ENCODE measurements around the gene CNNM2. TPM values are rescaled to one million over a fixed set of nuclear protein-coding genes. Genes with fewer than 3 reads are reported as not detected.

Gene CNNM2
- total RNA-seq, 1 experiment from 2014 or later: 16.1 TPM

GRCh38 chr10:103047381-103047780 is 129.3 kb downstream of the CNNM2 start:
- Histone ChIP-seq H3K4me3 (ENCODE audit: low read depth, low read length) (no peak overlapping the region), H3K36me3 (ENCODE audit: control insufficient read depth, insufficient read depth, low read length) (no peaks in the 10 kb centered on the region), H3K9me3 (no peaks in the 10 kb centered on the region), H3K4me1 (no peaks in the 10 kb centered on the region), H3K27me3 (replicated peaks; ENCODE audit: control insufficient read depth, insufficient read depth, low read length) (no peaks in the 10 kb centered on the region)
- Mint-ChIP-seq H3K36me3 (ENCODE audit: insufficient read depth, unreplicated experiment) (no peaks in the 10 kb centered on the region), H3K4me3 (ENCODE audit: unreplicated experiment) (no peak overlapping the region), H3K27ac (ENCODE audit: unreplicated experiment) (no peak overlapping the region), H3K4me1 (ENCODE audit: low read depth, unreplicated experiment) (no peaks in the 10 kb centered on the region), H3K9me3 (ENCODE audit: unreplicated experiment) (no peaks in the 10 kb centered on the region), H3K27me3 (ENCODE audit: insufficient read depth, unreplicated experiment) (no peaks in the 10 kb centered on the region)
- POLR2A ChIA-PET: no interaction called here
- CTCF ChIA-PET: no interaction called here
- no TSS peak for BruUV-seq (replicated peaks)
- intact Hi-C loops (cut with micrococcal nuclease; ENCODE audit: unreplicated experiment): no loop called here
- no peak for DNase-seq
- TF ChIP-seq CTCF (IDR thresholded peaks at IDR 0.05; ENCODE audit: insufficient read depth in 1 of 2, low read depth in 1 of 2, low read length in 1 of 2, severe bottlenecking in 1 of 2, unreplicated experiment in 1 of 2): no peak

- H3K36me3 Mint-ChIP-seq (ENCODE audit: insufficient read depth, unreplicated experiment): no peaks in the 10 kb centered on the region
- intact Hi-C loops (cut with micrococcal nuclease; ENCODE audit: unreplicated experiment): no loop called here
- no peak for TF ChIP-seq CTCF (IDR thresholded peaks at IDR 0.05; ENCODE audit: insufficient read depth in 1 of 2, low read depth in 1 of 2, low read length in 1 of 2, severe bottlenecking in 1 of 2, unreplicated experiment in 1 of 2)
- no peak overlapping the region for H3K27ac Mint-ChIP-seq (ENCODE audit: unreplicated experiment)
- BruUV-seq (replicated peaks): no TSS peak
- peaks cover 7% of the 10 kb centered on the region for H3K4me1 Mint-ChIP-seq (ENCODE audit: low read depth, unreplicated experiment)
- Histone ChIP-seq H3K27me3 (replicated peaks; ENCODE audit: control insufficient read depth, insufficient read depth, low read length) (no peaks in the 10 kb centered on the region), H3K9me3 (no peaks in the 10 kb centered on the region), H3K36me3 (ENCODE audit: control insufficient read depth, insufficient read depth, low read length) (no peaks in the 10 kb centered on the region), H3K4me1 (peaks cover 7% of the 10 kb centered on the region; the same call in 1 of the 2 replicates), H3K4me3 (ENCODE audit: low read depth, low read length) (no peak overlapping the region)
- CTCF ChIA-PET: interaction anchor here (0.6 kb wide), 1 partner anchor 82 kb away, joined by 3 read pairs; no protein-coding TSS in a partner anchor
- DNase-seq: no peak
- no peaks in the 10 kb centered on the region for H3K9me3 Mint-ChIP-seq (ENCODE audit: unreplicated experiment)
- no peaks in the 10 kb centered on the region for H3K27me3 Mint-ChIP-seq (ENCODE audit: insufficient read depth, unreplicated experiment)
- H3K4me3 Mint-ChIP-seq (ENCODE audit: unreplicated experiment): no peak overlapping the region
- POLR2A ChIA-PET: no interaction called here
These were observed 131.1 kb downstream of the CNNM2 start for GRCh38 chr10:103049237-103049636.

GRCh38 chr10:103053659-103054581 is 135.8 kb downstream of the CNNM2 start:
- Mint-ChIP-seq H3K4me1 (ENCODE audit: low read depth, unreplicated experiment) (peaks cover 10% of the 10 kb centered on the region), H3K36me3 (ENCODE audit: insufficient read depth, unreplicated experiment) (no peaks in the 10 kb centered on the region), H3K27ac (ENCODE audit: unreplicated experiment) (no peak overlapping the region), H3K9me3 (ENCODE audit: unreplicated experiment) (no peaks in the 10 kb centered on the region), H3K4me3 (ENCODE audit: unreplicated experiment) (peak overlapping the region; percentile 13), H3K27me3 (ENCODE audit: insufficient read depth, unreplicated experiment) (no peaks in the 10 kb centered on the region)
- Histone ChIP-seq H3K4me3 (ENCODE audit: low read depth, low read length) (no peak overlapping the region), H3K27me3 (replicated peaks; ENCODE audit: control insufficient read depth, insufficient read depth, low read length) (no peaks in the 10 kb centered on the region), H3K36me3 (ENCODE audit: control insufficient read depth, insufficient read depth, low read length) (no peaks in the 10 kb centered on the region), H3K9me3 (no peaks in the 10 kb centered on the region), H3K4me1 (peaks cover 7% of the 10 kb centered on the region; the same call in 1 of the 2 replicates)
- ChIA-PET CTCF (interaction anchor here (0.6 kb wide), 1 partner anchor 136 kb away, joined by 3 read pairs; the partner anchor contains the start of gene CNNM2), POLR2A (no interaction called here)
- intact Hi-C loops (cut with micrococcal nuclease; ENCODE audit: unreplicated experiment): loop anchor here (1.0 kb wide), 1 partner anchor 137 kb away; no protein-coding TSS in a partner anchor
- no TSS peak for BruUV-seq (replicated peaks)
- peak; percentile 34 to 63 for TF ChIP-seq CTCF (IDR thresholded peaks at IDR 0.05; ENCODE audit: insufficient read depth in 1 of 2, low read depth in 1 of 2, low read length in 1 of 2, severe bottlenecking in 1 of 2, unreplicated experiment in 1 of 2)
- peak; percentile 61 to 75 for DNase-seq
